Esophagus muscularis mucosa (tissue), 4 donors: ENCODE results near the gene YY1. TPM values are rescaled to one million over a fixed set of nuclear protein-coding genes. Genes with fewer than 3 reads are reported as not detected.

Experiments
- DNase-seq: peaks from one replicate; pipeline ENCODE4 v3.0.0-alpha.2; 2017; ENCODE audit errors: extremely low spot score
- H3K27ac ChIP-seq, 4 donors: fragments of 200-600 bp; sonication (generic); replicated peaks in 1 of 4; 1 replicate in 3 of 4; 2 replicates in 1 of 4; pipeline ENCODE4 v1.5.1; 2016 to 2019; ENCODE audit warnings: mild to moderate bottlenecking in 1 of 4
- H3K27me3 ChIP-seq, 4 donors: fragments of 200-600 bp; sonication (generic); one replicate each; pipeline versions ENCODE4 v1.5.1 to v1.6.0; 2016 to 2019
- H3K36me3 ChIP-seq, 4 donors: fragments of 200-600 bp; sonication (generic); one replicate each; pipeline ENCODE4 v1.5.1; 2016 to 2019
- H3K4me1 ChIP-seq, 4 donors: fragments of 200-600 bp; sonication (generic); one replicate each; pipeline ENCODE4 v1.5.1; 2016 to 2019
- H3K4me3 ChIP-seq, 4 donors: fragments of 200-600 bp; sonication (generic); 1 replicate in 2 of 4; 2 replicates in 2 of 4; pipeline ENCODE4 v1.5.1; 2016 to 2019; ENCODE audit warnings: mild to moderate bottlenecking in 4 of 4, moderate library complexity in 1 of 4
- H3K9me3 ChIP-seq, 4 donors: fragments of 200-600 bp; sonication (generic); 1 replicate in 3 of 4; 2 replicates in 1 of 4; pipeline ENCODE4 v1.5.1; 2016 to 2019
- EP300 ChIP-seq: sonication (generic); formaldehyde crosslinking; IDR thresholded peaks from one replicate; pipeline ENCODE4 v1.6.1; 2017; ENCODE audit warnings: antibody characterized with exemption
- POLR2A ChIP-seq: fragments of 450-650 bp; IDR thresholded peaks from one replicate; pipeline ENCODE4 v1.6.1; 2017; ENCODE audit warnings: antibody characterized with exemption, moderate library complexity, mild to moderate bottlenecking, low read depth
- POLR2AphosphoS5 ChIP-seq, 2 donors: sonication (generic); formaldehyde crosslinking; IDR thresholded peaks; one replicate each; pipeline ENCODE4 v1.6.1; 2017; ENCODE audit warnings: antibody characterized with exemption in 2 of 2
- WGBS: methylation state at CpG from one replicate; pipeline ENCODE4 v1.1.5; 2018; 5-methylcytosine and 5-hydroxymethylcytosine counted together
- intact Hi-C: fragments of 100-400 bp; cut with DNase I; formaldehyde crosslinking; loops from one replicate; pipeline ENCODE4 v1.15.1; 2023
- total RNA-seq, 4 donors: library from RNA; depleted of rRNA; stranded (reverse); fragments of >200 nt; gene quantifications; one replicate each; pipeline versions ENCODE4 v1.1.0 to v1.2.1, GENCODE V29; 2016
- TF ChIP-seq, protein P1 (sequence below), 3 experiments: fragments of 200-600 bp in 2 of 3; fragments of 450-650 bp in 1 of 3; sonication (generic) in 2 of 3; IDR thresholded peaks; one replicate each; pipeline ENCODE4 v1.5.1; 2017 to 2019; ENCODE audit warnings: antibody characterized with exemption in 3 of 3, mild to moderate bottlenecking in 2 of 3, moderate library complexity in 1 of 3

YY1 gene
- total RNA-seq, 4 donors from 2014 or later = 54.8 to 83.4 (median 62.7) TPM

DNA sequence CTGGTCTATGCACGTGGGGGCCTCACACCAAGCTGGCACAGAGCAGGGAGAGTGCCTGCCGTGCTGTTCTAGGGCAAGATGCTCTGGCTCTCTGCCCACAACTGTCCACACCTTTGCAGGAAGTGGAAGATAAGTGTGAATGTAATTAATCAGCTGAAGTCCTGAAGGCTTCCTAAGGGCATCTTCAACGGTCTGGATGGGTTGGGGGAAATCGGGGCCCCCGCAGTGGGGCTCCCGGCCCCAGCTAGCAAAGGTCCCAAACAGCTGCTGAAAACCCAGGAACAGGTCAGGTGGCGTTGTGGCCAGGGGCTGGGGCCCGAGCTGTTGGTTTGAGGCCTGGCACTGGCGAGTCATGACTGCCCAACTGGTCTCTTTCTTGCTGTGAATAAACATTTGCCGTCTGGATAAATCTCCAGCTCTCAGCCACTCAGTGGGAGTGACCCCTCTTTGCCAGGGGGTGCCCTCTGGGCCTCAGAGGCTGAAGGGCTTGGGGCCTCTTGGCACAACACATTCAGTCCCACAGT, 74.0 kb downstream of the YY1 start:
- TF ChIP-seq, protein P1, sequence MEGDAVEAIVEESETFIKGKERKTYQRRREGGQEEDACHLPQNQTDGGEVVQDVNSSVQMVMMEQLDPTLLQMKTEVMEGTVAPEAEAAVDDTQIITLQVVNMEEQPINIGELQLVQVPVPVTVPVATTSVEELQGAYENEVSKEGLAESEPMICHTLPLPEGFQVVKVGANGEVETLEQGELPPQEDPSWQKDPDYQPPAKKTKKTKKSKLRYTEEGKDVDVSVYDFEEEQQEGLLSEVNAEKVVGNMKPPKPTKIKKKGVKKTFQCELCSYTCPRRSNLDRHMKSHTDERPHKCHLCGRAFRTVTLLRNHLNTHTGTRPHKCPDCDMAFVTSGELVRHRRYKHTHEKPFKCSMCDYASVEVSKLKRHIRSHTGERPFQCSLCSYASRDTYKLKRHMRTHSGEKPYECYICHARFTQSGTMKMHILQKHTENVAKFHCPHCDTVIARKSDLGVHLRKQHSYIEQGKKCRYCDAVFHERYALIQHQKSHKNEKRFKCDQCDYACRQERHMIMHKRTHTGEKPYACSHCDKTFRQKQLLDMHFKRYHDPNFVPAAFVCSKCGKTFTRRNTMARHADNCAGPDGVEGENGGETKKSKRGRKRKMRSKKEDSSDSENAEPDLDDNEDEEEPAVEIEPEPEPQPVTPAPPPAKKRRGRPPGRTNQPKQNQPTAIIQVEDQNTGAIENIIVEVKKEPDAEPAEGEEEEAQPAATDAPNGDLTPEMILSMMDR (IDR thresholded peaks at IDR 0.05) = no peak
- TF ChIP-seq EP300 = no peak
- no peak for TF ChIP-seq POLR2A
- no peak for TF ChIP-seq POLR2AphosphoS5 (IDR thresholded peaks at IDR 0.05)
- intact Hi-C loops = no loop called here
- H3K27me3 ChIP-seq = peaks cover 0 to 5% (median 0%) of the 10 kb centered on the region in 4 donors
- H3K27ac ChIP-seq = no peak overlapping the region
- DNase-seq = no peak
- H3K9me3 ChIP-seq = no peaks in the 10 kb centered on the region
- no peak overlapping the region for H3K4me3 ChIP-seq
- H3K36me3 ChIP-seq = no peaks in the 10 kb centered on the region
- peaks cover 14 to 23% (median 20%) of the 10 kb centered on the region in 4 donors for H3K4me1 ChIP-seq
- 41% methylated on average over 8 of the region's 10 CpGs for WGBS

DNA sequence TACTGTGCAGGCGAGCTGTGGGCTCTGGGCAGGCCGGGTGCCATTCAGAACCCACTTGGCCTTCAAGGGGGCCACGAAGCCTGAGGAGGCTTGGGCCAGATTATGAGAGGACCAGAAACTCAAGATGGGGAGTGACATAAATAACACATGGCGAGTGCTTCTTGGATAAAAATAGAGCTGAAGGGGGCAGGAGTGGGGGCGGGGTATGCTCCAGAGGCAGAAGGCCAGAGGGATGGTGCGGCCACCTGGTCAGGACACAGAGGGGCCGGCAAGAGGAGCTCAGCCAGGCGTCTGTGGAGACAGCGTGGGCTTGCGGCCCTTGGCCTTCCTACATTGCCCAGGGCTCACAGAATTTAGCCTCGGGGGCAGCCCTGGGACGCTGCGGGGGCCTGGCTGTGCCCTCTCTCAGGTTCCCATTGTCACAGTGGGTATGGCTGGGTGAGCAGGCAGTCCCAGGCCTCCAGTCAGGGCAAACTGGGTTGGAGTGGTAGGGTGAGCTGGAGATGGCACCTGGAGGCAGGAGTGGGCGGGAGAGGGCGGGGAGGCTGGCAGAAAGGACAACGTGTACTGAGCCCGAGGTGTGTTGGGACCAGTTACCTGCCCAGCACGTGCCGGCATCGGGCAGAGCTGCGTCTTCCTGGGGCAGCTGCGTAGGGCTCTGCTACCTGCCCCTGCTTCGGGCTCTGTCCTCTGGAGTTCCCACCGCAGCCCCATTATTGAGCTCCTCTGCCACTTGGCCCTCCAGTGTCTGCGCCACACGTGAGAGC, 74.7 kb downstream of the YY1 start:
- DNase-seq = no peak
- no peak overlapping the region for H3K4me3 ChIP-seq
- intact Hi-C loops = no loop called here
- no peak for TF ChIP-seq POLR2A
- no peak for TF ChIP-seq POLR2AphosphoS5 (IDR thresholded peaks at IDR 0.05)
- TF ChIP-seq, protein P1 (IDR thresholded peaks at IDR 0.05) = no peak
- no peak for TF ChIP-seq EP300
- H3K27me3 ChIP-seq = peaks cover 0 to 5% (median 0%) of the 10 kb centered on the region in 4 donors
- peaks cover 16 to 24% (median 20%) of the 10 kb centered on the region in 4 donors for H3K4me1 ChIP-seq
- no peak overlapping the region for H3K27ac ChIP-seq
- no peaks in the 10 kb centered on the region for H3K36me3 ChIP-seq
- WGBS = 86% methylated on average over 17 of the region's 26 CpGs
- H3K9me3 ChIP-seq = no peaks in the 10 kb centered on the region

DNA sequence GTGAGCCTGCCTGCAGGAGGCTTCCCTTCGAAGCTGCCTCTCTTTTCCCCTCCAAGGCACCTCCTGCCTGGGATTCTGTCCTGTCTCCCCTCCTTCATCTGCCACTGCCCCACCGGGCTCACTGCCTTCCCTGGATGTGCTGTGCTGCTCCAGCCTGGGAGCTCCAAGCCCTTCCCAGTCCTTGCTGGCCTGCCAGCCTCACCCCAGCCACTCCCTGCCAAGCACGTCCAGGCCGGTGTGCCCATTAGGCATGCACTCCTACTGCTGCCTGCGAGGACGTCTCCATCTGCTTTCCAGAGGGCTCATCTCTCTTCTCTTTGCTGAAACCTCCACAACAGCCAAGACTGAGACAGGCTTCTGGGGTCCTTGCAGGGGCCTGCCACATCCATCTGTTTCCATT, 75.8 kb downstream of the YY1 start:
- intact Hi-C loops = no loop called here
- no peaks in the 10 kb centered on the region for H3K36me3 ChIP-seq
- TF ChIP-seq, protein P1 (IDR thresholded peaks at IDR 0.05) = no peak
- no peak for TF ChIP-seq POLR2AphosphoS5 (IDR thresholded peaks at IDR 0.05)
- no peak for TF ChIP-seq POLR2A
- no peak for TF ChIP-seq EP300
- no peaks in the 10 kb centered on the region for H3K9me3 ChIP-seq
- H3K27ac ChIP-seq = no peak overlapping the region
- WGBS = 80% methylated on average over 6 of the region's 6 CpGs
- peaks cover 0 to 5% (median 0%) of the 10 kb centered on the region in 4 donors for H3K27me3 ChIP-seq
- peaks cover 13 to 21% (median 18%) of the 10 kb centered on the region in 4 donors for H3K4me1 ChIP-seq
- no peak for DNase-seq
- no peak overlapping the region for H3K4me3 ChIP-seq

DNA sequence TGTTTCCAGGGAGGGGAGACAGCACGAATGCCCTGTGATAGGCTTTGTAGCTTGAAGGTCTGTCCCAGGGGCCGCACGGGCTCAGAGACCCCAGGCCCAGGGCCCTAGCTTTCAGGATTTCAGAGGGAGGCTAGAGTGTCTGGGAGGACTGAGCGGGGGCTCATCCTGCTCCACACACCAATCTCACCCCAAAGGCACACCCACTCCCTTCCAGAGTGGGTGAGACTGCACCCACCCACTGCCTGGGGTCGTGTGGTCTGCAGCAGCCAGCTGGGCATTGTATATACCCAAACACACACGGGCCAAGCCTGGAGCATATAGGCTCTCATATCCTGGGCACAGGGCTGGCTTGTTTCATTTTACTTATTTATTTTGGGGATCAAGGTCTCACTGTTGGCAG, 78.4 kb downstream of the YY1 start:
- no peak overlapping the region for H3K4me3 ChIP-seq
- peaks cover 0 to 5% (median 0%) of the 10 kb centered on the region in 4 donors for H3K27me3 ChIP-seq
- H3K9me3 ChIP-seq = no peaks in the 10 kb centered on the region
- intact Hi-C loops = no loop called here
- TF ChIP-seq, protein P1 (IDR thresholded peaks at IDR 0.05) = no peak
- TF ChIP-seq POLR2AphosphoS5 (IDR thresholded peaks at IDR 0.05) = no peak
- no peak for TF ChIP-seq POLR2A
- no peak for TF ChIP-seq EP300
- DNase-seq = no peak
- no peak overlapping the region for H3K27ac ChIP-seq
- peaks cover 11 to 18% (median 12%) of the 10 kb centered on the region in 4 donors for H3K4me1 ChIP-seq
- 83% methylated on average over 1 of the region's 6 CpGs for WGBS
- H3K36me3 ChIP-seq = no peaks in the 10 kb centered on the region
